ENCODE measurements around the gene COBL. TPM values are rescaled to one million over a fixed set of nuclear protein-coding genes. Genes with fewer than 3 reads are reported as not detected.

The COBL gene
- total RNA-seq, 8 experiments from 2014 or later: 0.23 to 54.8 (median 4.3) TPM

- Histone ChIP-seq H3K27ac (no peak overlapping the region), H3K4me1 (replicated peaks in 1 of 2) (no peaks in the 10 kb centered on the region), H3K4me3 (no peak overlapping the region)
- ATAC-seq (replicated peaks in 6 of 8): peak in 1 of 8 experiments; percentile 48
- in situ Hi-C loops (cut with MboI; ENCODE audit: low pct_unique_long_range_greater_than_20kb in 2 of 9, low sequenced_read_pairs in 9 of 9, unreplicated experiment in 9 of 9): no loop called here
- 42 to 100% (median 83%) methylated on average over 1 to 6 of the region's 8 CpGs; no CpG with 5 or more reads in 3 of the 10 experiments for WGBS, 10 experiments
Observed at GRCh38 chr7:51111241-51111940, 205.2 kb downstream of the COBL start.

- no peak overlapping the region for H3K27ac ChIP-seq
- 40 to 87% (median 71%) methylated on average over 1 to 7 of the region's 8 CpGs; no CpG with 5 or more reads in 3 of the 10 experiments for WGBS, 10 experiments
- ATAC-seq (replicated peaks in 6 of 8): no peak
Observed at GRCh38 chr7:51108134-51108533, 208.5 kb downstream of the COBL start.

GRCh38 chr7:51104278-51104677, 212.3 kb downstream of the COBL start:
- ATAC-seq (replicated peaks in 6 of 8): no peak
- Histone ChIP-seq H3K4me3 (no peak overlapping the region), H3K4me1 (replicated peaks in 1 of 2) (no peaks in the 10 kb centered on the region), H3K27ac (no peak overlapping the region)
- in situ Hi-C loops (cut with MboI; ENCODE audit: low pct_unique_long_range_greater_than_20kb in 2 of 9, low sequenced_read_pairs in 9 of 9, unreplicated experiment in 9 of 9): no loop called here
- 0 to 92% (median 53%) methylated on average over 1 to 3 of the region's 3 CpGs; no CpG with 5 or more reads in 3 of the 10 experiments for WGBS, 10 experiments

More at GRCh38 chr7:51108134-51108533, 208.5 kb downstream of the COBL start:
- in situ Hi-C loops (cut with MboI; ENCODE audit: low pct_unique_long_range_greater_than_20kb in 2 of 9, low sequenced_read_pairs in 9 of 9, unreplicated experiment in 9 of 9): no loop called here
- Histone ChIP-seq H3K4me3 (no peak overlapping the region), H3K4me1 (replicated peaks in 1 of 2) (no peaks in the 10 kb centered on the region)

- no peak overlapping the region for H3K27ac ChIP-seq
- no peak for ATAC-seq (replicated peaks in 6 of 8)
- H3K4me1 ChIP-seq (replicated peaks in 1 of 2): no peaks in the 10 kb centered on the region
- in situ Hi-C loops (cut with MboI; ENCODE audit: low pct_unique_long_range_greater_than_20kb in 2 of 9, low sequenced_read_pairs in 9 of 9, unreplicated experiment in 9 of 9): no loop called here
- H3K4me3 ChIP-seq: no peak overlapping the region
- WGBS, 10 experiments: 71 to 100% (median 93%) methylated on average over 1 to 5 of the region's 5 CpGs; no CpG with 5 or more reads in 3 of the 10 experiments
Observed at GRCh38 chr7:51103718-51104117, 212.9 kb downstream of the COBL start.

- in situ Hi-C loops (cut with MboI; ENCODE audit: low pct_unique_long_range_greater_than_20kb in 2 of 9, low sequenced_read_pairs in 9 of 9, unreplicated experiment in 9 of 9): no loop called here
- no peaks in the 10 kb centered on the region for H3K4me1 ChIP-seq (replicated peaks in 1 of 2)
- peak in 1 of 8 experiments; percentile 21 for ATAC-seq (replicated peaks in 6 of 8)
- 33 to 100% (median 88%) methylated on average over 1 to 2 of the region's 2 CpGs; no CpG with 5 or more reads in 2 of the 10 experiments for WGBS, 10 experiments
- no peak overlapping the region for H3K4me3 ChIP-seq
- no peak overlapping the region for H3K27ac ChIP-seq
Observed at GRCh38 chr7:51102828-51103227, 213.8 kb downstream of the COBL start.

GRCh38 chr7:51101111-51101757, 215.4 kb downstream of the COBL start:
- no peak overlapping the region for H3K27ac ChIP-seq
- H3K4me1 ChIP-seq (replicated peaks in 1 of 2): no peaks in the 10 kb centered on the region
- in situ Hi-C loops (cut with MboI; ENCODE audit: low pct_unique_long_range_greater_than_20kb in 2 of 9, low sequenced_read_pairs in 9 of 9, unreplicated experiment in 9 of 9): no loop called here
- 78 to 100% (median 100%) methylated on average over 1 of the region's 1 CpG; no CpG with 5 or more reads in 1 of the 10 experiments for WGBS, 10 experiments
- no peak overlapping the region for H3K4me3 ChIP-seq
- no peak for ATAC-seq (replicated peaks in 6 of 8)

- in situ Hi-C loops (cut with MboI; ENCODE audit: low pct_unique_long_range_greater_than_20kb in 2 of 9, low sequenced_read_pairs in 9 of 9, unreplicated experiment in 9 of 9): no loop called here
- H3K4me3 ChIP-seq: no peak overlapping the region
- no peaks in the 10 kb centered on the region for H3K4me1 ChIP-seq (replicated peaks in 1 of 2)
- H3K27ac ChIP-seq: no peak overlapping the region
- WGBS, 10 experiments: 10 to 100% (median 58%) methylated on average over 1 to 2 of the region's 2 CpGs; no CpG with 5 or more reads in 4 of the 10 experiments
- no peak for ATAC-seq (replicated peaks in 6 of 8)
Observed at GRCh38 chr7:51090411-51090810, 226.2 kb downstream of the COBL start.

- in situ Hi-C loops (cut with MboI; ENCODE audit: low pct_unique_long_range_greater_than_20kb in 2 of 9, low sequenced_read_pairs in 9 of 9, unreplicated experiment in 9 of 9): no loop called here
- WGBS, 10 experiments: 89 to 100% (median 100%) methylated on average over 1 to 5 of the region's 12 CpGs; no CpG with 5 or more reads in 6 of the 10 experiments
- no peak overlapping the region for H3K4me3 ChIP-seq
- no peak overlapping the region for H3K27ac ChIP-seq
- peaks cover 6 to 10% of the 10 kb centered on the region in 2 donors for H3K4me1 ChIP-seq (replicated peaks in 1 of 2)
- ATAC-seq (replicated peaks in 6 of 8): no peak
Observed at GRCh38 chr7:51085034-51085692, 231.4 kb downstream of the COBL start.

GRCh38 chr7:51084121-51084520, 232.5 kb downstream of the COBL start:
- no peak overlapping the region for H3K4me3 ChIP-seq
- ATAC-seq (replicated peaks in 6 of 8): no peak
- 53 to 100% (median 86%) methylated on average over 1 to 6 of the region's 8 CpGs; no CpG with 5 or more reads in 4 of the 10 experiments for WGBS, 10 experiments
- H3K4me1 ChIP-seq (replicated peaks in 1 of 2): peaks cover 10 to 11% of the 10 kb centered on the region in 2 donors
- H3K27ac ChIP-seq: no peak overlapping the region
- in situ Hi-C loops (cut with MboI; ENCODE audit: low pct_unique_long_range_greater_than_20kb in 2 of 9, low sequenced_read_pairs in 9 of 9, unreplicated experiment in 9 of 9): no loop called here

GRCh38 chr7:51082940-51083533, 233.6 kb downstream of the COBL start:
- Histone ChIP-seq H3K4me3 (no peak overlapping the region), H3K4me1 (replicated peaks in 1 of 2) (peaks cover 10 to 11% of the 10 kb centered on the region in 2 donors), H3K27ac (no peak overlapping the region)
- WGBS, 10 experiments: 20 to 100% (median 60%) methylated on average over 1 to 2 of the region's 14 CpGs; no CpG with 5 or more reads in 6 of the 10 experiments
- no peak for ATAC-seq (replicated peaks in 6 of 8)
- in situ Hi-C loops (cut with MboI; ENCODE audit: low pct_unique_long_range_greater_than_20kb in 2 of 9, low sequenced_read_pairs in 9 of 9, unreplicated experiment in 9 of 9): no loop called here

GRCh38 chr7:51082096-51082840, 234.3 kb downstream of the COBL start:
- in situ Hi-C loops (cut with MboI; ENCODE audit: low pct_unique_long_range_greater_than_20kb in 2 of 9, low sequenced_read_pairs in 9 of 9, unreplicated experiment in 9 of 9): no loop called here
- WGBS, 10 experiments: 60 to 97% (median 86%) methylated on average over 1 to 18 of the region's 19 CpGs; no CpG with 5 or more reads in 1 of the 10 experiments
- Histone ChIP-seq H3K27ac (no peak overlapping the region), H3K4me1 (replicated peaks in 1 of 2) (peaks cover 10 to 11% of the 10 kb centered on the region in 2 donors), H3K4me3 (no peak overlapping the region)
- no peak for ATAC-seq (replicated peaks in 6 of 8)

GRCh38 chr7:51081270-51081890, 235.2 kb downstream of the COBL start:
- in situ Hi-C loops (cut with MboI; ENCODE audit: low pct_unique_long_range_greater_than_20kb in 2 of 9, low sequenced_read_pairs in 9 of 9, unreplicated experiment in 9 of 9): no loop called here
- H3K27ac ChIP-seq: no peak overlapping the region
- ATAC-seq (replicated peaks in 6 of 8): peak in 2 of 8 experiments; percentile 5 to 10

More at GRCh38 chr7:51081270-51081890, 235.2 kb downstream of the COBL start:
- Histone ChIP-seq H3K4me1 (replicated peaks in 1 of 2) (peaks cover 10 to 11% of the 10 kb centered on the region in 2 donors), H3K4me3 (no peak overlapping the region)
- 58 to 90% (median 86%) methylated on average over 2 to 6 of the region's 11 CpGs; no CpG with 5 or more reads in 5 of the 10 experiments for WGBS, 10 experiments

Data from motor neuron (in vitro differentiated cells).